Inferior parietal cortex (tissue), 1 donor: ENCODE results near the gene TESK2.

Source experiments
- DNase-seq: peaks from one replicate; pipeline ENCODE4 v3.0.0-alpha.2; 2016; ENCODE audit errors: extremely low spot score

Gene TESK2

DNA sequence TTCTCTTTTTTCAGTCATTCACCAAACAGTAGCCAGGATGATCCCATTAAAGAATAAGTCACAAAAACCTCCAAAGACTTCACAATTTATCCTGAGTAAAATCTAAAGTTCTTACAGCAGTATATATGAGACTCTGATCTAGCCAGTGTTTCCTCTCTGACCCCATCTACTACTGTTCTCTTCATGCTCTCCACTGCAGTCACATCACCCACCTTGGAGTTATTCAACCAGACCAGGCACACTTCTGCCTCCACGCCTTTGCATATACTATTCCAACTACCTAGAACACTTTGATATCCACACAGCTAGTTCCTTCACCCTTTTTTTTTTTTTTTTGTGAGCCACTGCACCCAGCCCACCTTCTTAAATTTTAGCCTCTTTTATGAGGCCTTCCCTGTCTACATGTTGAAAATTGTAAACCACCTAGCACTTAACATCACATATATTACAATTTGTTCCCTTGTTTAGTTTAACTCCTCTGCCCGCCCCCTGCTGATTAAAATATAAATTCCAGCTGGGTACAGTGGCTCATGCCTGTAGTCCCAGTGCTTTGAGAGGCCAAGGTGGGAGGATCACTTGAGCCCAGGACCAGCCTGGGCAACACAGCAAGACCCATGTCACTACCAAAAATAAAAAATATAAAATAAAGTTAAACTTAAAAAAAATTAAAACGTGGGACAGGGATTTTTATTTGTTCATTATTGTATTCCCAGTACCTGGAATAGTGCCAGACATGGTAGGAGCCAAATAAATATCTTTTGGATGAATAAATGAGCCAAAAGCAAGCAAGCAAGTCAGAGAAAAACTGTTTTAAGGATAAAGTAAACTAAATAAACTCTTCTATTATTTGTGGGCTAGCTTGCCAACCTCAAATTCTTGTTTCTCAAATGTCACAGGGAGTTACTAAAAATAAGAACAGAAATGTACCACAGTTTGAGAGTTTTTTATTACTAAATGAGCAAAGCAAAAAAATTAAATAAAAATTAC lies 115.6 kb downstream of the TESK2 start:
- no peak for DNase-seq

GRCh38 chr1:45373573-45373972 lies 117.4 kb downstream of the TESK2 start:
- no peak for DNase-seq

DNA sequence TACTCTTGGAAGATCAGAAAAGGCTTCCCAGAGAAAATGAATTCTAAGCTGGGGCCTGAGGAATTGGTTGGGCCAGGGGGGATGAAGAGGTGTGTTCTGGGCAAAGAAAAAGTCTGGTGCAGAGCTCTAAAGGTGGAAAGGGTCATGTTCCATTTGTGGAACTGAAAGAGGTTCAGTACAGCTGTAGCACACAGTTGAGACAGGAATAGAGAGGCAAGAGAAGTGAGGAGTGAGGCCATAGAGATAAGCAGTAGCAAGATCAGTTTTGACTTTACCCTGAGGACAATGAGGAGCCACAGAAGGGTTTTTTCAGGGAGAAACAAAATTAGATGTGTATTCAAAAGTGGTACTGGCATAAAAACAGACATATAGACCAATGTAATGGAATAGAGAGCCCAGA lies 120.4 kb downstream of the TESK2 start:
- DNase-seq, result no peak

DNA sequence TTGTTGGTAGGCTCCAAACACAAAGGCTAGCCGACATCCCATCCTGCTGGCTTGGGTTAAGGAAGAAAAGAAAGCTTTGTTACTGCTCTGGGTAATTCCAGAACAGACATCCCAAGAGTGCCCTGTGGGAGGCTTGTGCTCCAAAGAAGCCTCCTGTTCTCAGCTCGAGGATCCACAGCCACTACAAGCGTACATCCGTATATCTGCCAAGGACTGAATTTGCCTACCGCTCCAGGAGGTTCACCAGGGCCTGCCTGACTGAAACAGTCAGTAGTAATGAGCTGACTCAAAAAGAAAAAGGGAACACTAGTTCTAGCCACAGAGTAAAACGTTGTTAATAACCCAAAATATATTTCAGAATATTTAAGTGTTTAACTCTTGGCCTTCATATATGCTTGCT lies 125.9 kb downstream of the TESK2 start:
- DNase-seq, result no peak

GRCh38 chr1:45364294-45364693 lies 126.7 kb downstream of the TESK2 start:
- no peak for DNase-seq

DNA sequence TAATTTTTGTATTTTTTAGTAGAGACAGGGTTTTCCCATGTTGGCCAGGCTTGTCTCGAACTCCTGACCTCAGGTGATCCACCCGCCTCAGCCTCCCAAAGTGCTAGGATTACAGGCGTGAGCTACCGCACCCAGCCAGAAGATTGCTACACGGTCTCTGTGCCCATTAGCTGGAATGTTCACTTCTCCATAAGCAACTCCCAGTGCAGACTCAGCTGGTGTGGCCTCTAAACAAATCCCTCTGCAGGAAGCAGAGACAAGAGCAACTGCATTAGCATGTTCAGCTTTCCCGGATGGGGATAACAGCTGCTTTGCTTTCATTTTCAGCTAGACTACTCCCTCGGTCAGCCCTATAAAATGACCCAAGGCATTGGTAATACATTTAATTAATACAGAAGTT lies 130.0 kb downstream of the TESK2 start:
- peak; percentile 32 for DNase-seq

DNA sequence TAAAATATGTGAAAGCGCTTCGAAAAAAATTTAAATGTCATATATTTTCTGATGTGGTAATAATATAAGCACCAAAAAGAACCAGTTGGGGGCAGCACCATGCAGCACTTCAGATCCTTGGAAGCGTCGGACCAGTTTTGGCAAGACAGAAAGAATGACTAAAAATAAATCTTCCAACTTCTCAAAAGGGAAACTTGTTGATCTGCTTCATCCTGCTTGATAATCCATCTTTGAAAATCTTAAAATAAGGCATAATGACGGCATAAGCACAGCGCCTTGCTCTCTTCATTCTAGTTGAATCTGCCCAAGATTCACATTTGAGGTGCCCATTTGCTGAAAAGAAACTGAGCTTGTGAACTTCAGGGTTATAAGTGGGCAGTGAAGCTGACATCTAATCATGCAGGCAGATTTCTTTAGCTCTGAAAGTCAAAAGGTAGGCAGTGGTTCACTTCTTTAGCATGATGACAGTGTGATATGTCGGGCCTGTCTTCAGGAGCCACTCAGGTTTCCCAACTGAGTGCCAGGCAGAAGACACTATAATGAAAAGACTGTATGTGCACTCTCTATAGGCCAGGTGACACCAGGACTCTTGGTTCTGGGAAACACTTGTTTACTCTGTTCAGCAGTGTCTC lies 131.0 kb downstream of the TESK2 start:
- DNase-seq, result peak; percentile 84

- no peak for DNase-seq
These were observed 134.8 kb downstream of the TESK2 start for GRCh38 chr1:45356186-45356585.

- DNase-seq, result no peak
These were observed 135.3 kb downstream of the TESK2 start for GRCh38 chr1:45355683-45356082.

DNA sequence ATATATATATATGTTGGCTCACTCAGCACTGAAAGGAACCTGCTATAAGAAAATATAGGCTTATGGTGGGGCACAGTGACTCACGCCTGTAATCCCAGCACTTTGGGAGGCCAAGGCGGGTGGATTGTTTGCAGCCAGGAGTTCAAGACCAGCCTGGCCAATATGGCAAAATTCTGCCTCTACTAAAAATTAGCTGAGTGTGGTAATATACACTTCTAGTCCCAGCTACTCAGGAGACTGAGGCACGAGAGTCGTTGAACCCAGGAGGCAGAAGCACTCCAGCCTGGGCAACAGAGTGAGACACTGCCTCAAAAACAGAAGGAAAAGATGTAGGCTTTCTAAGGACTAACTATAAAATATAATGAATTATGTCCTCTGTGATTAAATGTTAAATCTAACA lies 136.1 kb downstream of the TESK2 start:
- DNase-seq, result no peak

- no peak for DNase-seq
These were observed 137.3 kb downstream of the TESK2 start for GRCh38 chr1:45353685-45354084.

DNA sequence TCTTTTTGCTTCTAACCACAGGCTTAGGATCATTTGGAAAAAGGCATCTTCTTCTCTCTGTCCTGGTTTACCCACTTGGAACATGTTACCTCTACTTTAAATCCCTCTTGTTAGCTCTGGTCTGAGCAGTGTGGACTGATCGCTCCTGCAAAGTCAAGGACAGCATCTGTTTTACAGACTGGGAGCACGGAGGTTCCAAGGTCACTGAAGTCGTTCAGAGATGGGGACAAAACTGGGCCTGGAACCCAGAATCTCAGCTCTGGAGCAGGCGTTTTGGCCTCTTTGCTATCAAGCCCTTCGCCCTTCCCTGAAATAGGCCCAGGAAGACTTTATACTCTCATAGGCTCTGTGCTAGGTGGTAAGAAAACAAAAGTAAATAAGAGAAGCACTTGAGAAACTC lies 139.5 kb downstream of the TESK2 start:
- DNase-seq, result no peak

GRCh38 chr1:45348966-45349677 lies 141.8 kb downstream of the TESK2 start:
- no peak for DNase-seq

DNA sequence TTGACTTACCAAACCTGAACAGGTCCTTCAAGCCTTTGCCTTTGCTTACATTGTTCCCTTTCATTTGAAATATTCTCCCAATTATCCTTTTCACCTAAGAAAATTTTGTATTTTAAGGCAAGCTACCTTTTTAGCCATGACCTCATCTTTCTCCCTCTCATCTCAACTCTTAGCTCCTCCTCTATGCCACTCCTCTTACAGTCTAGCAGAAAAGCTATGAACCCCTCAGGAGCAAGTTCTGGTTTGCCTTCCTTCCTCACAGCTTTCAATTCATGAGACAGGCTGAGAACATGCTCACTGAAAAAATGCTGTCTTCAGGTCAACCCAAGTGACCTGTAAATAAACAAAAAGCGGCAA lies 142.4 kb downstream of the TESK2 start:
- no peak for DNase-seq

GRCh38 chr1:45348020-45348419 lies 142.9 kb downstream of the TESK2 start:
- DNase-seq, result no peak

DNA sequence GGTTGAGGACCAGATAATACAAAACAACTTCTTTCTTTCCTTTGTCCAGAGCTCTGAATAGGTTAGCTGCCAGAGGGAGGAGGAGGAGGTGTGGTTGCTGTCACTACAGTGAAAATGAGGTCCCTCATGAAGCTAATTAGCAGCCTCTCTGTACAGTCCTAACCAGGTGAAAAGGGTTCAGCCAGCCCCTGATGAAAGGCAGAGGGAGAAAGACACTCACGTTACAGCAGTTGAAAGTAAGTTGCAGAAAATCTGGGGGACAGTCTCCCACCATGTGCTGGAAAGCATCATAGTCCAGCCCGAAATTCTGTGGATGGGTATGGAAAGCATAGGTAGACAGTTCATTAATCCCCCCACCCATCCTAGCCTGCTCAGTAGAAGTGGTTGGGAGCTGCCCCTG lies 144.5 kb downstream of the TESK2 start:
- no peak for DNase-seq

DNA sequence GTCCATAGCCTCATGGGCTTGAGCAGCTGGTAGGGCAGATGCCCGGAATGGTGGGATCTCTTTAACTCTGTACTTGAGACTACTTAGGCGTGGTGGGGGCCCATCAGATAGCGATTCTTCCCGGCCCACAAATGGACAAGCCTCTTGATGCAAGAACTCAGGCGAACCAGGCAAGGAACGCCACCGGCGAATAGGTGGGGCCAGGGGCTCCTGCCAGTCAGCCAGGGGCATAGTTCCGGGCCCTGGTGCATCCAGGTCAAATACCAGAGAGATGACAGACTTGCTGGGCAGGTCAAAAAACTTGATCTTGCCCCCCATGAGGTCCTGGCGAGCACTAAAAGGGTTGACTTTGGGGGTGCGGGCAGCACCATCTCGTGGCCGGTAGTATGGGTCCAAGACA lies 145.9 kb downstream of the TESK2 start:
- no peak for DNase-seq

DNA sequence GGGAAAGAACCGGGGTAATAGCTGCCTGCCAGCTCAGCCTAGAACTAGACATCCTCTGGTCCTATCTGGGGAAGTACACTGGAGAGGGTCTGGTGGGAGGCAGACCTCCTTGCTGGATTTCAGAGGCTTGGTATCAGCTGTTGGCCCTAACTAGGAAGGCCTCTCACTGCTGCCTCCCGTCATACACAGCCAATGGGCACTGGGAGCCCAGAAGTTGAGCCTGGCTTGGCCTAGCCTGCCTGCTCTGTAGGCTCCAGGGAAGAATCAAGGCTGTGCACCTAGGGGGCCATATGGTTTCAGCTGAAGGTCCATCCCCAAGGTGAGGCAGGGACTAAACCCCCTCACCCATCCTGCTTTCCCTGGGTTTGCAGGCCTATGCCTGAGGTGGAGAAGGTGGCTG lies 146.5 kb downstream of the TESK2 start:
- no peak for DNase-seq

DNA sequence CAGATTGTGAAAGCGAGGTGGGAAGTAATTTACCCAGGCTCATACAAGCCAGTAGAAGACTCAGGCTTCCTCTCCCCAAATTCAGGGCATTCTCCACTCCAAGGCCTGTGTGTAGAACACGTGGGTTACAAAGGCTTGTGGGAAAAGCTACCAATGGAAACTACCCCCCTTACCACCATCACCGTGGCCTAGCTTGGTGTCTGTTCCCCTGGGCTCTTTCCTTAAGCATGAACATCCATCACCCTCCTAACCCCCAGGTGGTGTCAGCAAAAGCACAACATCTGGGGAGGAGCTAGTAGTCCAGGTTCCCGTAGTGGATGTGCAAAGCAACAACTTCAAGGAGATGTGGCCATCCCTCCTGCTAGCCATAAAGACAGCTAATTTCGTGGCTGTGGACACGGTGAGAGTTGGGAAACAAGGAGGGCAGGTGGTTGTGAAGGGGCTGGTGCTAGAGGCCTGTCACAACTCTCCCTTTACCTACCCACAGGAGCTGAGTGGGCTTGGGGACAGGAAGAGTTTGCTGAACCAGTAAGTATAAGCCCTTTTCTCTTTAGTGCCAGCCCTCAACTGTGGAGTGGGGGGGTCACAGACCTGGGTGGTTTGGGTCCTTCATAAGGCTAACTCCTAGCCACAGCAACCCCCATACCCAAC lies 150.0 kb downstream of the TESK2 start:
- no peak for DNase-seq

GRCh38 chr1:45339789-45340558 lies 151.0 kb downstream of the TESK2 start, which contains the start of the genes MUTYH and TOE1:
TSS of gene MUTYH (minus strand) at chr1:45340440. CDS start at chr1:45334505, 5,935 bp downstream.
TSS of gene TOE1 (plus strand) at chr1:45340170. CDS start at chr1:45340253, 83 bp downstream.
- DNase-seq, result peak; percentile 84
